Measurements from ENCODE around the gene NPIPB2. TPM values are rescaled to one million over a fixed set of nuclear protein-coding genes. Genes with fewer than 3 reads are reported as not detected.
A peak's percentile ranks its signal among the peaks of the same experiment; 100 is the strongest.
"Not testable (repeated sequence)": the region's sequence is repeated elsewhere in the genome, so short reads cannot be mapped to it uniquely, and the experiment has no call there.

NPIPB2 gene
- total RNA-seq, 1 experiment from 2014 or later = 17.2 TPM

DNA sequence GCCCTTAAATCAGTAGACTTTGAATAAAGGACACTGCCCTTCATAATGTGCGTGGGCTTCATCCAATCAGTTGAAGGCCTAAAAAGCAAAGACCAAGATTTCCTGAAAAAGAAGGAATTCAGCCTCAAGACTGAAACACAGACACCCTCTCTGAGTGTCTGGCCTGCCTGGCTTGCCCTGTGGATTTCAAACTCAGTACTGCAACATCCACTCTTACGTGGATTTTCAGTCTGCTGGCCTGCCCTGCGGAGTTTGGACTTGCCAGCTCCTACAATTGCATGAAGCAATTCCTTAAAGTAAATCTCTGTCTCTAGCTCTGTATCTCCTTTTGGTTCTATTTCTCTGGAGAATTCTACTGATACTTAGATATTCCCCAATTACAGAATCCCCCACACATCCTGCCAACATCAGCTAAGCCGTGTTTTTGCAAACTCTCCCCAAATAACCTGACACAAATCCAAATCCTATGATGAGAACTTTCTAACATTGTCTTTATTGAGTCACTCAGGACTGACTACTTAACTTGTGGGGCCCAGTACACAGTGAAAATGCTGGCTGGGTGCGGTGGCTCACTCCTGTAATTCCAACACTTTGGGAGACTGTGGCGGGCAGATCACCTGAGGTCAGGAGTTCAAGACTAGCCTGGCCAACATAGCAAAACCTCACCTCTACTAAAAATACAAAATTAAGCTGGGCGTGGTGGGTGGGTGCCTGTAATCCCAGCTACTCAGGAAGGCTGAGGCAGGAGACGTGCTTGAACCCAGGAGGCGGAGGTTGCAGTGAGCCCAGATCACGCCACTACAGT, 15.9 kb upstream of the NPIPB2 start:
- Mint-ChIP-seq H3K36me3 (ENCODE audit: insufficient read depth, unreplicated experiment) (no peaks in the 10 kb centered on the region), H3K27ac (ENCODE audit: low read depth, unreplicated experiment) (no peak overlapping the region), H3K4me3 (ENCODE audit: unreplicated experiment) (no peak overlapping the region), H3K4me1 (ENCODE audit: insufficient read depth, unreplicated experiment) (peaks cover 6% of the 10 kb centered on the region), H3K27me3 (ENCODE audit: insufficient read depth, unreplicated experiment) (no peaks in the 10 kb centered on the region), H3K9me3 (ENCODE audit: unreplicated experiment) (no peaks in the 10 kb centered on the region)
- ChIA-PET POLR2A (interaction anchor here (1.4 kb wide), 1 partner anchor 8 kb away, joined by 3 read pairs; no protein-coding TSS in a partner anchor), CTCF (interaction anchor here (0.6 to 1.8 kb wide), 4 partner anchors 9 to 110 kb away, joined by 3 to 12 read pairs (median 3); no protein-coding TSS in a partner anchor)
- no peak for DNase-seq (ENCODE audit: unreplicated experiment)
- TF ChIP-seq, protein P1, sequence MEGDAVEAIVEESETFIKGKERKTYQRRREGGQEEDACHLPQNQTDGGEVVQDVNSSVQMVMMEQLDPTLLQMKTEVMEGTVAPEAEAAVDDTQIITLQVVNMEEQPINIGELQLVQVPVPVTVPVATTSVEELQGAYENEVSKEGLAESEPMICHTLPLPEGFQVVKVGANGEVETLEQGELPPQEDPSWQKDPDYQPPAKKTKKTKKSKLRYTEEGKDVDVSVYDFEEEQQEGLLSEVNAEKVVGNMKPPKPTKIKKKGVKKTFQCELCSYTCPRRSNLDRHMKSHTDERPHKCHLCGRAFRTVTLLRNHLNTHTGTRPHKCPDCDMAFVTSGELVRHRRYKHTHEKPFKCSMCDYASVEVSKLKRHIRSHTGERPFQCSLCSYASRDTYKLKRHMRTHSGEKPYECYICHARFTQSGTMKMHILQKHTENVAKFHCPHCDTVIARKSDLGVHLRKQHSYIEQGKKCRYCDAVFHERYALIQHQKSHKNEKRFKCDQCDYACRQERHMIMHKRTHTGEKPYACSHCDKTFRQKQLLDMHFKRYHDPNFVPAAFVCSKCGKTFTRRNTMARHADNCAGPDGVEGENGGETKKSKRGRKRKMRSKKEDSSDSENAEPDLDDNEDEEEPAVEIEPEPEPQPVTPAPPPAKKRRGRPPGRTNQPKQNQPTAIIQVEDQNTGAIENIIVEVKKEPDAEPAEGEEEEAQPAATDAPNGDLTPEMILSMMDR (IDR thresholded peaks at IDR 0.05; ENCODE audit: unreplicated experiment) = no peak
- intact Hi-C loops (cut with micrococcal nuclease) = no loop called here
- no TSS peak for BruUV-seq (replicated peaks)

DNA sequence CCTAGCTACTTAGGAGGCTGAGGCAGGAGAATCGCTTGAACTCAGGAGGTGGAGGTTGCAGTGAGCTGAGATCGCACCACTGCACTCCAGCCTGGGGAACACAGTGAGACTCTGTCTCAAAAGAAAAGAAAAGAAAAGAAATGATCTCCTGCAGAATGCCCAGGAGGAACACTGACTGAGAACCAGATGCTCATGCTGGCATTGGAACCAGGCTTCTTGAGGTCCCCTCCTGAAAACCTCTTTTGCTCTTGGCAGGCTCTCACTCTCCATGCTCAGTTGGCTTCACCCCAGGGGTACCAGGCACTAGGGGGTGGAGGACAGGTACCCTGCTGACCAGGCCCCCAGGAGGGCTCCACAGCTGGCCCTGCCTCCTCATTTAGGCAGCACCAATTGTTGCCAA, 14.7 kb upstream of the NPIPB2 start:
- Mint-ChIP-seq H3K4me3 (ENCODE audit: unreplicated experiment) (no peak overlapping the region), H3K27me3 (ENCODE audit: insufficient read depth, unreplicated experiment) (no peaks in the 10 kb centered on the region), H3K36me3 (ENCODE audit: insufficient read depth, unreplicated experiment) (no peaks in the 10 kb centered on the region), H3K9me3 (ENCODE audit: unreplicated experiment) (no peaks in the 10 kb centered on the region), H3K27ac (ENCODE audit: low read depth, unreplicated experiment) (no peak overlapping the region), H3K4me1 (ENCODE audit: insufficient read depth, unreplicated experiment) (peaks cover 6% of the 10 kb centered on the region)
- ChIA-PET CTCF (interaction anchor here (1.8 kb wide), 1 partner anchor 111 kb away, joined by 12 read pairs; no protein-coding TSS in a partner anchor), POLR2A (interaction anchor here (1.0 kb wide), 1 partner anchor 13 kb away, joined by 3 read pairs; no protein-coding TSS in a partner anchor)
- no TSS peak for BruUV-seq (replicated peaks)
- TF ChIP-seq, protein P1 (IDR thresholded peaks at IDR 0.05; ENCODE audit: unreplicated experiment) = no peak
- intact Hi-C loops (cut with micrococcal nuclease) = no loop called here
- no peak for DNase-seq (ENCODE audit: unreplicated experiment)

DNA sequence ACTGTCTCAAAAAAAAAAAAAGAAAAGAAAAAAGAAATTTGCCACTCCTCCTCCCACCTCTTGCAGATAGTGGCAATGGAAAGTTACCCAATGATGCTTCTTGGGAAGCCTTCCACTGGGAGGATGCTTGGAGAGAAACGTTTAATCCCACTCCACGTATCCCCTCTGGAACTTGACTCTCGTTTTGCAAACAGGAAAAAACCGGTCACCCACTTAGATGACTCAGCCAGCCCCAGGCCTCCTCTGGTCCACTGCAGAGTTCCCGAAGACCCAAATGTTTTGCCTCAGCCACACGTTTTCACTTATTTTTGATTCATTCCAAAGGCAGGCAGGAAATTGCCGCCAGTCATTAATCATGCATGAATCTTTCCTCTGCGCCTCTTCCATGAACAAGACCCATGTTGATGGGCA, 13.9 kb upstream of the NPIPB2 start:
- no peaks in the 10 kb centered on the region for H3K36me3 Mint-ChIP-seq (ENCODE audit: insufficient read depth, unreplicated experiment)
- peak; percentile 66 for DNase-seq (ENCODE audit: unreplicated experiment)
- peaks cover 6% of the 10 kb centered on the region for H3K4me1 Mint-ChIP-seq (ENCODE audit: insufficient read depth, unreplicated experiment)
- POLR2A ChIA-PET = interaction anchor here (1.0 kb wide), 1 partner anchor 14 kb away, joined by 3 read pairs; no protein-coding TSS in a partner anchor
- TF ChIP-seq, protein P1 (IDR thresholded peaks at IDR 0.05; ENCODE audit: unreplicated experiment) = no peak
- H3K9me3 Mint-ChIP-seq (ENCODE audit: unreplicated experiment) = no peaks in the 10 kb centered on the region
- intact Hi-C loops (cut with micrococcal nuclease) = no loop called here
- H3K4me3 Mint-ChIP-seq (ENCODE audit: unreplicated experiment) = no peak overlapping the region
- H3K27ac Mint-ChIP-seq (ENCODE audit: low read depth, unreplicated experiment) = no peak overlapping the region
- no TSS peak for BruUV-seq (replicated peaks)
- H3K27me3 Mint-ChIP-seq (ENCODE audit: insufficient read depth, unreplicated experiment) = no peaks in the 10 kb centered on the region
- CTCF ChIA-PET = interaction anchor here (0.6 to 1.3 kb wide), 2 partner anchors 112 to 316 kb away, joined by 3 read pairs; no protein-coding TSS in a partner anchor

DNA sequence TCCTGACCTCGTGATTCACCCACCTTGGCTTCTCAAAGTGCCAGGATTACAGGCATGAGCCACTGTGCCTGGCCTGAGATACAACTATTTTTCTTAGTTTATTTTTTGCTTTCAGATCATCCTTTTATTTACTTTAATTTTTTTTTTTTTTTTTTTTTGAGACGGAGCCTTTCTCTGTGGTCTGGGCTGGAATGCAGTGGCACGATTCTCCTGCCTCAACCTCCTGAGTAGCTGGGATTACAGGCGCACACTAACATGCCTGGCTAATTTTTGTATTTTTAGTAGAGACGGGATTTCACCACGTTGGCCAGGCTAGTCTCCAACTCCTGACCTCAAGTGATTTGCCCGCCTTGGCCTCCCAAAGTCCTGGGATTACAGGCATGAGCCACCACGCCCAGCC, 11.7 kb upstream of the NPIPB2 start:
- BruUV-seq (replicated peaks); H3K4me1 Mint-ChIP-seq (ENCODE audit: insufficient read depth, unreplicated experiment); H3K9me3 Mint-ChIP-seq (ENCODE audit: unreplicated experiment); intact Hi-C loops (cut with micrococcal nuclease); H3K27me3 Mint-ChIP-seq (ENCODE audit: insufficient read depth, unreplicated experiment); H3K4me3 Mint-ChIP-seq (ENCODE audit: unreplicated experiment); H3K36me3 Mint-ChIP-seq (ENCODE audit: insufficient read depth, unreplicated experiment); DNase-seq (ENCODE audit: unreplicated experiment); H3K27ac Mint-ChIP-seq (ENCODE audit: low read depth, unreplicated experiment): not testable (repeated sequence)
- CTCF ChIA-PET = interaction anchor here (1.0 to 1.2 kb wide), 2 partner anchors 23 to 114 kb away, joined by 3 to 6 read pairs; partner anchors contain the start of gene SNX29
- POLR2A ChIA-PET = interaction anchor here (0.6 to 0.7 kb wide), 2 partner anchors 10 to 27 kb away, joined by 3 read pairs; no protein-coding TSS in a partner anchor

All from MCF 10A (cell line).